Heart left ventricle (tissue), 13 donors: Measurements from ENCODE around the gene SLK.

Experiments
- POLR2A ChIP-seq, 2 donors: fragments of 450-650 bp; IDR thresholded peaks; one replicate each; pipeline ENCODE4 v1.6.1; 2017; ENCODE audit warnings: antibody characterized with exemption in 2 of 2, mild to moderate bottlenecking in 2 of 2, moderate library complexity in 2 of 2
- TF ChIP-seq, protein P1 (sequence below), 12 donors: fragments of 200-600 bp; sonication (generic) in 4 of 12; IDR thresholded peaks; one replicate each; pipeline versions ENCODE4 v1.5.0 to v1.8.0; 2018 to 2022; ENCODE audit warnings: antibody characterized with exemption in 12 of 12, mild to moderate bottlenecking in 5 of 12
- donor health status: ischemic (EF 13 %, LVEDD 7.1; RV severe dilation, severe dysfunction).
- donor health status: DM: no; HTN: yes; CAD: no.
- donor health status: DM: no; HTN: no; CAD: no.
- donor health status: ischemic (EF 25% LVEDD 6.9; RV normal size, moderate dysfunction).
- donor health status: ischemic (EF 25% LVEDD 5.7; RV mildly dilated, moderate dysfunction).
- donor health status: ischemic (EF 35%, LVEDD 5.7; RV mildly dilated, moderate dysfunction).
- donor health status: nonischemic (EF 11% LVEDD 7.7; RV severe dilation, severe dysfunction).
- donor health status: DM: yes; HTN: yes; CAD: no.
- donor health status: PGD.
- donor health status: ischemic (EF 29% LVEDD 5.4; RV normal size, mild dysfunction).
- donor health status: nonischemic (EF 23%, LVEDD 6.1; RV moderate dilation, normal function).

DNA sequence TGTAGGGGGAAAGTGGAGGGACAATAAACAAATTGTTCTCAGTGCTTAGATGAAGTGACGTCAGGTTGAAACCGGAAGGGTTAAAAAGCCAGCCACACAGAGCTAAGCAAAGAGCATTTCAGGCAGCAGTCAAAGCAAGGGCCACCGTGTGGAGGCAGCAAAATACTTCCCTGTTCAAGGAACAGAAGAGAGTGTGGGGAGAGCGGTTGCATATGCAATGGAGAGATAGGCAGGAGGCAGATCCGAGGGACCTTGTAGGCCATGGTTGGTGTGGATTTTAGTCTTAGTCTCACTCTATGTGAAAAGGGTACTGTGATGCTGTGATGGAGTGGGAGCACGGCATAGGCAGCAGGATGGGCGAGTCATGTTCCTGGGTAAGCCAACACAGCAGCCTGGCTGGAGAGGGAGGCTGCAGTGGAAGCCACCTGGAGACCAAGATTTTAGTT, 45.2 kb upstream of the SLK start:
- TF ChIP-seq, protein P1, sequence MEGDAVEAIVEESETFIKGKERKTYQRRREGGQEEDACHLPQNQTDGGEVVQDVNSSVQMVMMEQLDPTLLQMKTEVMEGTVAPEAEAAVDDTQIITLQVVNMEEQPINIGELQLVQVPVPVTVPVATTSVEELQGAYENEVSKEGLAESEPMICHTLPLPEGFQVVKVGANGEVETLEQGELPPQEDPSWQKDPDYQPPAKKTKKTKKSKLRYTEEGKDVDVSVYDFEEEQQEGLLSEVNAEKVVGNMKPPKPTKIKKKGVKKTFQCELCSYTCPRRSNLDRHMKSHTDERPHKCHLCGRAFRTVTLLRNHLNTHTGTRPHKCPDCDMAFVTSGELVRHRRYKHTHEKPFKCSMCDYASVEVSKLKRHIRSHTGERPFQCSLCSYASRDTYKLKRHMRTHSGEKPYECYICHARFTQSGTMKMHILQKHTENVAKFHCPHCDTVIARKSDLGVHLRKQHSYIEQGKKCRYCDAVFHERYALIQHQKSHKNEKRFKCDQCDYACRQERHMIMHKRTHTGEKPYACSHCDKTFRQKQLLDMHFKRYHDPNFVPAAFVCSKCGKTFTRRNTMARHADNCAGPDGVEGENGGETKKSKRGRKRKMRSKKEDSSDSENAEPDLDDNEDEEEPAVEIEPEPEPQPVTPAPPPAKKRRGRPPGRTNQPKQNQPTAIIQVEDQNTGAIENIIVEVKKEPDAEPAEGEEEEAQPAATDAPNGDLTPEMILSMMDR (IDR thresholded peaks at IDR 0.05): peak in 1 of 12 donors; percentile 10
- TF ChIP-seq POLR2A (IDR thresholded peaks at IDR 0.05): no peak
